ENCODE results near the gene PARD3B. TPM values are rescaled to one million over a fixed set of nuclear protein-coding genes. Genes with fewer than 3 reads are reported as not detected.

Gene PARD3B
- total and polyA plus RNA-seq, 2 of the 13 experiments (the other 11 are each of a cell fraction or from before 2014, with no cell fraction given): 0.71 to 2.3 TPM

- no peak for TF ChIP-seq HMGXB3 (CRISPR knock-in tag; IDR thresholded peaks at IDR 0.05; ENCODE audit: borderline replicate concordance)
- no peak for TF ChIP-seq CREB1 (IDR thresholded peaks at IDR 0.05)
- no peak for TF ChIP-seq CREB1 (CRISPR knock-in tag; IDR thresholded peaks at IDR 0.05)
- TF ChIP-seq MBD4 (IDR thresholded peaks at IDR 0.05; ENCODE audit: borderline replicate concordance, low read length): no peak
- no peak for TF ChIP-seq TFDP2 (CRISPR knock-in tag; IDR thresholded peaks at IDR 0.05)
- TF ChIP-seq HES4 (CRISPR knock-in tag; IDR thresholded peaks at IDR 0.05; ENCODE audit: borderline replicate concordance): no peak
- no peak for TF ChIP-seq ZNF674 (CRISPR knock-in tag; IDR thresholded peaks at IDR 0.05; ENCODE audit: low read depth)
These were observed 37.6 kb upstream of the PARD3B start (continued) for GRCh38 chr2:204507636-204508035.

- no peak; the same call in 2 of the 3 replicates for ATAC-seq
- no peak overlapping the region for H3K27ac ChIP-seq (ENCODE audit: extremely low read length, insufficient read depth, low read length)
- POLR2A ChIA-PET: no interaction called here
- H3K4me3 ChIP-seq (replicated peaks in 1 of 3; ENCODE audit: insufficient read depth in 1 of 3, low read depth in 2 of 3, low read length in 3 of 3): no peak overlapping the region
- no peaks in the 10 kb centered on the region for H3K79me2 ChIP-seq (ENCODE audit: insufficient read depth, low read length)
- intact Hi-C loops (cut with micrococcal nuclease; ENCODE audit: unreplicated experiment) (no loop called here), in situ Hi-C loops (cut with HindIII; ENCODE audit: extremely low pct_ligation_motif_present, low pct_unique_long_range_greater_than_20kb) (no loop called here)
- H3K9ac ChIP-seq (ENCODE audit: insufficient read depth, low read depth, low read length): no peak overlapping the region
- H4K20me1 ChIP-seq (ENCODE audit: insufficient read depth, low read length): no peaks in the 10 kb centered on the region
- no peak overlapping the region for H2AFZ ChIP-seq (ENCODE audit: low read length)
- 8% methylated on average over 4 of the region's 4 CpGs for WGBS (ENCODE audit: low lambda C conversion rate)
- no peak for DNase-seq (ENCODE audit: low spot score)
- H3K4me1 ChIP-seq (ENCODE audit: insufficient read depth, low read length): no peaks in the 10 kb centered on the region
- no peaks in the 10 kb centered on the region; a peak in 1 of 5 replicates for H3K27me3 ChIP-seq (ENCODE audit: control insufficient read depth in 1 of 2, insufficient read depth in 2 of 2, low read length in 2 of 2)
- H3K9me3 ChIP-seq (ENCODE audit: low read length): no peaks in the 10 kb centered on the region
- no peak for FAIRE-seq
- H3K36me3 ChIP-seq (replicated peaks in 1 of 2; ENCODE audit: control insufficient read depth in 1 of 2, insufficient read depth in 2 of 2, low read length in 2 of 2): no peaks in the 10 kb centered on the region
- H3K4me2 ChIP-seq (ENCODE audit: low read depth, low read length): no peak overlapping the region
- CTCF ChIA-PET (ENCODE audit: low intra/inter-chr PET ratio, low total read pairs): no interaction called here
- BruUV-seq (replicated peaks): no TSS peak
- no peak for TF ChIP-seq ZNF687 (CRISPR knock-in tag; IDR thresholded peaks at IDR 0.05)
- TF ChIP-seq MAZ (IDR thresholded peaks at IDR 0.05; ENCODE audit: borderline replicate concordance, low read depth, low read length): no peak
- no peak for TF ChIP-seq MAZ (CRISPR knock-in tag; IDR thresholded peaks at IDR 0.05; ENCODE audit: low read depth)
- TF ChIP-seq HMGA1 (CRISPR knock-in tag; conservative IDR thresholded peaks at IDR 0.05): no peak
- no peak for TF ChIP-seq U2AF1 (optimal IDR thresholded peaks at IDR 0.05; ENCODE audit: low read depth, low read length)
These were observed 34.4 kb upstream of the PARD3B start for GRCh38 chr2:204510709-204511420.

Data from HepG2 (cell line).